Tibial artery (tissue), 4 donors: ENCODE measurements around the gene ADAMTS2.

Experiments used
- DNase-seq, 2 donors: peaks; one replicate each; pipeline ENCODE4 v3.0.0-alpha.2; 2019
- H3K27ac ChIP-seq, 2 donors: fragments of 200-600 bp; sonication (generic) in 1 of 2; 1 replicate in 1 of 2; 2 replicates in 1 of 2; pipeline ENCODE4 v1.5.1; 2018 to 2019; ENCODE audit warnings: mild to moderate bottlenecking in 1 of 2
- H3K27me3 ChIP-seq, 2 donors: fragments of 200-600 bp; sonication (generic) in 1 of 2; one replicate each; pipeline versions ENCODE4 v1.5.1 to v1.6.0; 2016 to 2019
- H3K36me3 ChIP-seq, 3 donors: fragments of 200-600 bp; sonication (generic) in 2 of 3; one replicate each; pipeline ENCODE4 v1.5.1; 2016 to 2019; ENCODE audit warnings: mild to moderate bottlenecking in 2 of 3
- H3K4me1 ChIP-seq, 4 donors: fragments of 200-600 bp; sonication (generic) in 2 of 4; 1 replicate in 3 of 4; 2 replicates in 1 of 4; pipeline ENCODE4 v1.5.1; 2016 to 2019
- H3K4me3 ChIP-seq, 2 donors: fragments of 200-600 bp; sonication (generic) in 1 of 2; 1 replicate in 1 of 2; 2 replicates in 1 of 2; pipeline ENCODE4 v1.5.1; 2018 to 2019; ENCODE audit warnings: mild to moderate bottlenecking in 2 of 2
- H3K9me3 ChIP-seq, 3 donors: fragments of 200-600 bp; sonication (generic) in 1 of 3; one replicate each; pipeline ENCODE4 v1.5.1; 2016 to 2019
- CTCF ChIP-seq, 2 experiments: fragments of 200-600 bp in 1 of 2; fragments of 450-650 bp in 1 of 2; IDR thresholded peaks; one replicate each; pipeline ENCODE4 v1.5.1; 2017 to 2019; ENCODE audit warnings: antibody characterized with exemption in 2 of 2, mild to moderate bottlenecking in 1 of 2, moderate library complexity in 1 of 2
- intact Hi-C: fragments of 100-400 bp; cut with DNase I; formaldehyde crosslinking; loops from one replicate; pipeline ENCODE4 v1.15.0; 2023; ENCODE audit warnings: low total_unique reads

ADAMTS2 gene

GRCh38 chr5:179319123-179319522, 26.1 kb downstream of the ADAMTS2 start:
- no peaks in the 10 kb centered on the region for H3K36me3 ChIP-seq
- no peak overlapping the region for H3K4me3 ChIP-seq
- no peak for TF ChIP-seq CTCF (IDR thresholded peaks at IDR 0.05)
- no peaks in the 10 kb centered on the region for H3K9me3 ChIP-seq
- peak in 1 of 2 donors; percentile 34 for DNase-seq
- peaks cover 0 to 42% (median 30%) of the 10 kb centered on the region in 4 donors for H3K4me1 ChIP-seq
- H3K27ac ChIP-seq, result no peak overlapping the region
- H3K27me3 ChIP-seq, result no peaks in the 10 kb centered on the region
- intact Hi-C loops, result no loop called here

- Histone ChIP-seq H3K9me3 (no peaks in the 10 kb centered on the region), H3K4me1 (peaks cover 0 to 46% (median 35%) of the 10 kb centered on the region in 4 donors), H3K27ac (no peak overlapping the region), H3K27me3 (no peaks in the 10 kb centered on the region), H3K4me3 (no peak overlapping the region), H3K36me3 (no peaks in the 10 kb centered on the region)
- peak in 1 of 2 donors; percentile 56 for DNase-seq
- TF ChIP-seq CTCF (IDR thresholded peaks at IDR 0.05), result no peak
- intact Hi-C loops, result no loop called here
Measured at GRCh38 chr5:179318221-179318955, 26.9 kb downstream of the ADAMTS2 start.

- no peaks in the 10 kb centered on the region for H3K9me3 ChIP-seq
- H3K4me1 ChIP-seq, result peaks cover 0 to 45% (median 34%) of the 10 kb centered on the region in 4 donors
- no peaks in the 10 kb centered on the region for H3K27me3 ChIP-seq
- intact Hi-C loops, result no loop called here
- no peak for TF ChIP-seq CTCF (IDR thresholded peaks at IDR 0.05)
- H3K27ac ChIP-seq, result no peak overlapping the region
- DNase-seq, result peak in 1 of 2 donors; percentile 59
- no peaks in the 10 kb centered on the region for H3K36me3 ChIP-seq
- no peak overlapping the region for H3K4me3 ChIP-seq
Measured at GRCh38 chr5:179317411-179318220, 27.6 kb downstream of the ADAMTS2 start.

GRCh38 chr5:179316982-179317381, 28.3 kb downstream of the ADAMTS2 start:
- intact Hi-C loops, result no loop called here
- Histone ChIP-seq H3K27me3 (no peaks in the 10 kb centered on the region), H3K9me3 (no peaks in the 10 kb centered on the region), H3K36me3 (no peaks in the 10 kb centered on the region), H3K4me3 (no peak overlapping the region), H3K4me1 (peaks cover 0 to 45% (median 34%) of the 10 kb centered on the region in 4 donors), H3K27ac (no peak overlapping the region)
- TF ChIP-seq CTCF (IDR thresholded peaks at IDR 0.05), result no peak
- no peak for DNase-seq

- peak in 1 of 2 donors; percentile 61 for DNase-seq
- Histone ChIP-seq H3K36me3 (no peaks in the 10 kb centered on the region), H3K4me1 (peaks cover 0 to 45% (median 34%) of the 10 kb centered on the region in 4 donors), H3K27me3 (no peaks in the 10 kb centered on the region), H3K4me3 (no peak overlapping the region), H3K27ac (no peak overlapping the region), H3K9me3 (no peaks in the 10 kb centered on the region)
- intact Hi-C loops, result no loop called here
- no peak for TF ChIP-seq CTCF (IDR thresholded peaks at IDR 0.05)
Measured at GRCh38 chr5:179316111-179316551, 29.1 kb downstream of the ADAMTS2 start.
